Measurements from ENCODE around the gene SMAD1. TPM values are rescaled to one million over a fixed set of nuclear protein-coding genes. Genes with fewer than 3 reads are reported as not detected.

SMAD1 gene
- total RNA-seq, 2 donors from 2014 or later, result 25.1 to 28.3 TPM

DNA sequence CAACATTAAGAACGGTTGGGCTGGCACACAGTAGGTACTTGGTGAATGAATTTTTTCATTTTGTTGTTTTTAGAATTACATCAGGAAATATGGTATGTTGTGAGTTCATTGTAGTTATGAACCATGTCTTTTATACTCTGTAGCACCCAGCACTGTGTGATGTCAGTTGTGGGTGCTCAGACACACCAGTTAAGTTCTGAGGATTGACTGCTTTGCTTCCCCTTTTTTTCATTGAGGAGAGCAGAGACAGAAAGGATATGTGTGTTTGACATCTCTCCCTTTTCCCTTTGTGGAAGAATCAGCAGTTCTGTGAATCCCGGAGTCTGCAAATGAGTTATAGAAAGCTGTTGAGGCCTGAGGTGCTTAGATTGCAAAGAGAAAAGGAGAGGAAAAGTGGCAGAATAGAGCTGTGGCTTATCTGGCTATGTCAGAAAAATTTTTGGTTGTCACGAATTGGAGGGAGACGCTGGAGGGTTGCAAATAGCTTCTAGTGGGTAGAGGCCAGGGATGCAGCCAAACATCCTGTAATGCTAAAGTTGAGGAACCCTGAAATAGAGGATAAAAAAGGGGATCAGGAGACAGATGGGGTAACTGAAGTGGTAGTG, 13.1 kb downstream of the SMAD1 start:
- no peak for DNase-seq
- Histone ChIP-seq H3K27ac (ENCODE audit: low read depth, low read length) (no peak overlapping the region), H3K4me3 (ENCODE audit: low read length) (no peak overlapping the region), H3K9ac (ENCODE audit: extremely low read depth, low read length, poor library complexity, severe bottlenecking) (no peak overlapping the region), H3K36me3 (ENCODE audit: control insufficient read depth, insufficient read depth, low read length) (no peaks in the 10 kb centered on the region), H3K27me3 (ENCODE audit: control insufficient read depth, insufficient read depth, low read length, poor library complexity, severe bottlenecking) (no peaks in the 10 kb centered on the region), H3K4me1 (ENCODE audit: control insufficient read depth, insufficient read depth, low read length) (peaks cover 13% of the 10 kb centered on the region), H3K9me3 (ENCODE audit: control insufficient read depth, low read length) (no peaks in the 10 kb centered on the region)
- 64 to 90% methylated on average over 3 to 4 of the region's 4 CpGs for WGBS, 2 experiments (ENCODE audit: insufficient coverage in 1 of 2, insufficient read length in 1 of 2)
- Mint-ChIP-seq H3K4me1 (peaks cover 30% of the 10 kb centered on the region), H3K4me3 (no peak overlapping the region), H3K27me3 (ENCODE audit: insufficient read depth) (no peaks in the 10 kb centered on the region), H3K9me3 (no peaks in the 10 kb centered on the region), H3K27ac (no peak overlapping the region), H3K36me3 (ENCODE audit: low read depth) (peaks cover 4% of the 10 kb centered on the region)
- TF ChIP-seq, protein P1, sequence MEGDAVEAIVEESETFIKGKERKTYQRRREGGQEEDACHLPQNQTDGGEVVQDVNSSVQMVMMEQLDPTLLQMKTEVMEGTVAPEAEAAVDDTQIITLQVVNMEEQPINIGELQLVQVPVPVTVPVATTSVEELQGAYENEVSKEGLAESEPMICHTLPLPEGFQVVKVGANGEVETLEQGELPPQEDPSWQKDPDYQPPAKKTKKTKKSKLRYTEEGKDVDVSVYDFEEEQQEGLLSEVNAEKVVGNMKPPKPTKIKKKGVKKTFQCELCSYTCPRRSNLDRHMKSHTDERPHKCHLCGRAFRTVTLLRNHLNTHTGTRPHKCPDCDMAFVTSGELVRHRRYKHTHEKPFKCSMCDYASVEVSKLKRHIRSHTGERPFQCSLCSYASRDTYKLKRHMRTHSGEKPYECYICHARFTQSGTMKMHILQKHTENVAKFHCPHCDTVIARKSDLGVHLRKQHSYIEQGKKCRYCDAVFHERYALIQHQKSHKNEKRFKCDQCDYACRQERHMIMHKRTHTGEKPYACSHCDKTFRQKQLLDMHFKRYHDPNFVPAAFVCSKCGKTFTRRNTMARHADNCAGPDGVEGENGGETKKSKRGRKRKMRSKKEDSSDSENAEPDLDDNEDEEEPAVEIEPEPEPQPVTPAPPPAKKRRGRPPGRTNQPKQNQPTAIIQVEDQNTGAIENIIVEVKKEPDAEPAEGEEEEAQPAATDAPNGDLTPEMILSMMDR (conservative IDR thresholded peaks at IDR 0.05), result no peak

DNA sequence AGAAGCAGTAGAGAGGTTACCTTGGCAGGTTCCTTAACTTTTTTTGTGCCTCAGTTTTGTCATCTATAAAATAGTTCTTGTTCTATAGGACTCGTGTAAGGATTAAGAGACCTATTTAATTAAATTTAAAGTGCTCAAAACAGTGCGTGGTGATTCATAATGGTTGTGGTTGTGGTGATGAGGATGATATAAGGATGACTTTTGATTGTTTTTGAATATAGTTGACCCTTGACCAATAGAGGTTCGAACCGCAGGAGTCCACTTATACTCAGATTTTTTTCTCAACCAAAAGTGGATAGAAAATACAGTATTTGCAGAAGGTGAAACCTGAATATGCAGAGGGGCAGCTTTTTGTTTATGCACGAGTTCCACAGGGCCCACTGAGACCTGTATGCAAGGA, 14.6 kb downstream of the SMAD1 start:
- peaks cover 4% of the 10 kb centered on the region for H3K36me3 Mint-ChIP-seq (ENCODE audit: low read depth)
- WGBS, 2 experiments (ENCODE audit: insufficient coverage in 1 of 2, insufficient read length in 1 of 2), result 90 to 100% methylated on average over 3 to 5 of the region's 5 CpGs
- TF ChIP-seq, protein P1 (conservative IDR thresholded peaks at IDR 0.05), result no peak
- H3K27ac ChIP-seq (ENCODE audit: low read depth, low read length), result no peak overlapping the region
- H3K27me3 Mint-ChIP-seq (ENCODE audit: insufficient read depth), result no peaks in the 10 kb centered on the region
- H3K4me3 ChIP-seq (ENCODE audit: low read length), result no peak overlapping the region
- no peaks in the 10 kb centered on the region for H3K36me3 ChIP-seq (ENCODE audit: control insufficient read depth, insufficient read depth, low read length)
- H3K9me3 Mint-ChIP-seq, result no peaks in the 10 kb centered on the region
- peaks cover 34% of the 10 kb centered on the region for H3K4me1 Mint-ChIP-seq
- no peak overlapping the region for H3K27ac Mint-ChIP-seq
- H3K9me3 ChIP-seq (ENCODE audit: control insufficient read depth, low read length), result no peaks in the 10 kb centered on the region
- no peak overlapping the region for H3K9ac ChIP-seq (ENCODE audit: extremely low read depth, low read length, poor library complexity, severe bottlenecking)
- no peak for DNase-seq
- H3K4me1 ChIP-seq (ENCODE audit: control insufficient read depth, insufficient read depth, low read length), result peaks cover 9% of the 10 kb centered on the region
- no peaks in the 10 kb centered on the region for H3K27me3 ChIP-seq (ENCODE audit: control insufficient read depth, insufficient read depth, low read length, poor library complexity, severe bottlenecking)
- no peak overlapping the region for H3K4me3 Mint-ChIP-seq

DNA sequence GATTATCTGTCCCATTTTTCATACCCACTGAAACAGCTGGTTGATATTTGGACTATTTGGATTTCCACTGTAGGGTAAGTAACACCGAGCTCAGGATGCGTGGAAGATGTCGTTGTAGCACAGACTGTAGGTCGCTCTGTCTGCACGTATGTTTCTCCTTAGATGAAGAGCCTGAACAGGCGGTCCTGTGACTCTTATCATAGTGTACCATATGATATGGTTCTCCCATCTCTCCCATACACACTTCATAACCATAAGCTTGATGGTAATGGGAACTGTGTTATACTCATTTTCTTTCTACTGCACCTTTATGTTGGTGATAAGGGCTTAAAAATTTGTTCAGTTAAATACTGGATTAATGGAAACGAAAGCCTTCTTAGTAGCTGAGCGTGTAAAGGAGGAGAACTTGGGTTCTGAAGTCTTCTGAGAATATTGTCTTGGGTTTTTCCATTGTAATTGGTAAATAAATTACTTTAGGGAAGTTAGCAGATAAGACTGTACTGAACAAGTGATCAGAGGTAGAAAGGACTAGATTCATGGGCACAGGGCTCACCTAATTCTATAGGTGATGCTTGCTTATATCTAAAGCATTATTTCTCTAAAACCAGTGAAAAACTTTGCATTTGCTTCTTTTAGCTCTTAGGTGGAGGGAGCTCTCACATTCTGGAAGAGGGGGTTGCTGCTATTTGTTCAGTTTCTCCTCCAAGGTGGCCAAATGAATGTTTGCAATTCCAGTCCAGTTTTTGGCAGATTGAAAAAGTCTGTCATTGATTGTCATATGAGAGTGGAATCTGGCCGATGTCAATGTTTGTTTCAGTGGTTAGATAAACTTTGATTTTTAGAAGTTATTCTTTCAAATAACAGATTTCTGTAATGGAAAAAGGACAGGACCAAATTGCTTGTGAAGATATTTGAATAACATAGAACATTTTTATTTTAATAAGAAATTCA, 15.8 kb downstream of the SMAD1 start:
- H3K36me3 ChIP-seq (ENCODE audit: control insufficient read depth, insufficient read depth, low read length), result no peaks in the 10 kb centered on the region
- no peak overlapping the region for H3K9ac ChIP-seq (ENCODE audit: extremely low read depth, low read length, poor library complexity, severe bottlenecking)
- Mint-ChIP-seq H3K9me3 (no peaks in the 10 kb centered on the region), H3K27ac (no peak overlapping the region), H3K4me1 (peaks cover 29% of the 10 kb centered on the region), H3K4me3 (no peak overlapping the region), H3K36me3 (ENCODE audit: low read depth) (peaks cover 4% of the 10 kb centered on the region), H3K27me3 (ENCODE audit: insufficient read depth) (no peaks in the 10 kb centered on the region)
- H3K27me3 ChIP-seq (ENCODE audit: control insufficient read depth, insufficient read depth, low read length, poor library complexity, severe bottlenecking), result no peaks in the 10 kb centered on the region
- WGBS, 2 experiments (ENCODE audit: insufficient coverage in 1 of 2, insufficient read length in 1 of 2), result 97% methylated on average over 4 to 9 of the region's 9 CpGs
- DNase-seq, result no peak
- TF ChIP-seq, protein P1 (conservative IDR thresholded peaks at IDR 0.05), result no peak
- no peak overlapping the region for H3K4me3 ChIP-seq (ENCODE audit: low read length)
- H3K4me1 ChIP-seq (ENCODE audit: control insufficient read depth, insufficient read depth, low read length), result peaks cover 5% of the 10 kb centered on the region
- no peak overlapping the region for H3K27ac ChIP-seq (ENCODE audit: low read depth, low read length)
- no peaks in the 10 kb centered on the region for H3K9me3 ChIP-seq (ENCODE audit: control insufficient read depth, low read length)
